ENCODE measurements around the gene SEMA3G. TPM values are rescaled to one million over a fixed set of nuclear protein-coding genes. Genes with fewer than 3 reads are reported as not detected.

Gene SEMA3G
- total RNA-seq, 3 donors from 2014 or later = 2.7 to 10.2 (median 3.1) TPM

GRCh38 chr3:52439426-52440248, 5.3 kb downstream of the SEMA3G start:
- H3K9me3 ChIP-seq = no peaks in the 10 kb centered on the region
- no peak overlapping the region for H3K4me3 ChIP-seq
- TF ChIP-seq CTCF (IDR thresholded peaks at IDR 0.05) = no peak
- no peaks in the 10 kb centered on the region for H3K4me1 ChIP-seq (ENCODE audit: low read depth)
- DNase-seq (no peak), ATAC-seq (no peak)
- H3K36me3 ChIP-seq (ENCODE audit: low read depth) = no peaks in the 10 kb centered on the region
- intact Hi-C loops (cut with DNase I, micrococcal nuclease) = no loop called here

GRCh38 chr3:52438579-52439425, 6.1 kb downstream of the SEMA3G start:
- intact Hi-C loops (cut with DNase I, micrococcal nuclease) = no loop called here
- no peaks in the 10 kb centered on the region for H3K9me3 ChIP-seq

GRCh38 chr3:52438104-52438376, 6.9 kb downstream of the SEMA3G start:
- DNase-seq (no peak), ATAC-seq (no peak)
- intact Hi-C loops (cut with DNase I, micrococcal nuclease) = no loop called here
- TF ChIP-seq CTCF (IDR thresholded peaks at IDR 0.05) = no peak
- no peaks in the 10 kb centered on the region for H3K36me3 ChIP-seq (ENCODE audit: low read depth)
- no peak overlapping the region for H3K4me3 ChIP-seq
- H3K4me1 ChIP-seq (ENCODE audit: low read depth) = no peaks in the 10 kb centered on the region
- no peaks in the 10 kb centered on the region for H3K9me3 ChIP-seq

More at GRCh38 chr3:52438579-52439425, 6.1 kb downstream of the SEMA3G start:
- Histone ChIP-seq H3K4me3 (no peak overlapping the region), H3K36me3 (ENCODE audit: low read depth) (no peaks in the 10 kb centered on the region), H3K4me1 (ENCODE audit: low read depth) (no peaks in the 10 kb centered on the region)
- ATAC-seq = no peak
- no peak for TF ChIP-seq CTCF (IDR thresholded peaks at IDR 0.05)
- no peak for DNase-seq

GRCh38 chr3:52437326-52438103, 7.4 kb downstream of the SEMA3G start:
- Histone ChIP-seq H3K9me3 (no peaks in the 10 kb centered on the region), H3K4me3 (no peak overlapping the region), H3K36me3 (ENCODE audit: low read depth) (no peaks in the 10 kb centered on the region), H3K4me1 (ENCODE audit: low read depth) (no peaks in the 10 kb centered on the region)
- no peak for TF ChIP-seq CTCF (IDR thresholded peaks at IDR 0.05)
- DNase-seq (peak; percentile 70 to 82 (median 75)), ATAC-seq (peak; percentile 85)
- intact Hi-C loops (cut with DNase I, micrococcal nuclease) = no loop called here

GRCh38 chr3:52436500-52437149, 8.3 kb downstream of the SEMA3G start:
- Histone ChIP-seq H3K4me3 (no peak overlapping the region), H3K36me3 (ENCODE audit: low read depth) (no peaks in the 10 kb centered on the region), H3K9me3 (no peaks in the 10 kb centered on the region), H3K4me1 (ENCODE audit: low read depth) (no peaks in the 10 kb centered on the region)
- TF ChIP-seq CTCF (IDR thresholded peaks at IDR 0.05) = no peak
- ATAC-seq = no peak
- no peak for DNase-seq
- intact Hi-C loops (cut with DNase I, micrococcal nuclease) = no loop called here
